K562 (cell line): Measurements from ENCODE around the gene NEUROD2. TPM values are rescaled to one million over a fixed set of nuclear protein-coding genes. Genes with fewer than 3 reads are reported as not detected.
A peak's percentile ranks its signal among the peaks of the same experiment; 100 is the strongest.

Experiments used
- CBFA2T3 ChIP-seq: fragments of 450-650 bp; IDR thresholded peaks from 2 replicates; pipeline ENCODE4 v1.6.1; 2017
- CBX2 ChIP-seq: fragments of 200-600 bp; sonication (generic); IDR thresholded peaks from one replicate; pipeline ENCODE4 v1.6.1; 2012; ENCODE audit warnings: mild to moderate bottlenecking, low read length, inconsistent platforms; ENCODE audit not compliant: insufficient read depth, poor library complexity, severe bottlenecking
- FOS ChIP-seq: IDR thresholded peaks from 3 replicates; pipeline ENCODE4 v1.6.1; 2011; ENCODE audit not compliant: insufficient read length; ENCODE audit errors: extremely low read depth
- HES1 ChIP-seq: fragments of 450-650 bp; IDR thresholded peaks from 2 replicates; pipeline ENCODE4 v1.6.1; 2016; ENCODE audit warnings: low read depth, mild to moderate bottlenecking, moderate library complexity
- HMG20A ChIP-seq: fragments of 450-650 bp; formaldehyde crosslinking; conservative IDR thresholded peaks from 2 replicates; pipeline ENCODE4 v1.4.0; 2020; ENCODE audit warnings: mild to moderate bottlenecking, mixed read lengths
- HNRNPH1 ChIP-seq: fragments of 200-400 bp; formaldehyde crosslinking; optimal IDR thresholded peaks from 2 replicates; pipeline ENCODE3; 2017; ENCODE audit warnings: low read depth, mild to moderate bottlenecking, low read length, moderate library complexity
- ILK ChIP-seq: fragments of 450-650 bp; IDR thresholded peaks from 2 replicates; pipeline ENCODE4 v1.6.1; 2016; ENCODE audit warnings: missing genetic modification characterization, low read depth, mild to moderate bottlenecking, missing compliant biosample characterization, moderate library complexity, borderline replicate concordance
- KLF13 ChIP-seq: fragments of 450-650 bp; IDR thresholded peaks from 2 replicates; pipeline ENCODE4 v1.6.1; 2016; ENCODE audit warnings: missing genetic modification characterization, low read depth, mild to moderate bottlenecking, missing compliant biosample characterization, moderate library complexity, borderline replicate concordance
- MNT ChIP-seq, 2 experiments: fragments of 450-650 bp; conservative IDR thresholded peaks; 2 replicates each; pipeline ENCODE4 v1.6.1; 2017; ENCODE audit warnings: mild to moderate bottlenecking in 2 of 2, moderate library complexity in 2 of 2
- NFRKB ChIP-seq: fragments of 450-650 bp; IDR thresholded peaks from 2 replicates; pipeline ENCODE4 v1.6.1; 2016; ENCODE audit warnings: low read depth
- PREB ChIP-seq: sonication (generic); formaldehyde crosslinking; IDR thresholded peaks from 2 replicates; pipeline ENCODE4 v1.8.1; 2023; ENCODE audit warnings: mild to moderate bottlenecking, missing genetic modification reagents
- PRPF4 ChIP-seq: fragments of 200-400 bp; formaldehyde crosslinking; IDR thresholded peaks from one replicate; pipeline ENCODE4 v1.6.1; 2017; ENCODE audit warnings: low read length, low read depth, mild to moderate bottlenecking; ENCODE audit not compliant: insufficient read depth, poor library complexity, severe bottlenecking
- RBM17 ChIP-seq: fragments of 200-400 bp; formaldehyde crosslinking; IDR thresholded peaks from 2 replicates; pipeline ENCODE4 v1.6.1; 2017; ENCODE audit warnings: low read depth, mild to moderate bottlenecking, low read length, borderline replicate concordance
- SREBF1 ChIP-seq: fragments of 150-350 bp; IDR thresholded peaks from 2 replicates; pipeline ENCODE4 v1.6.1; 2014; ENCODE audit warnings: antibody characterized with exemption, low read depth, low read length, borderline replicate concordance
- SRSF1 ChIP-seq: fragments of 200-400 bp; formaldehyde crosslinking; IDR thresholded peaks from 2 replicates; pipeline ENCODE4 v1.6.1; 2017; ENCODE audit warnings: mild to moderate bottlenecking, low read depth, low read length, moderate library complexity
- THAP7 ChIP-seq: fragments of 250-450 bp; sonication (Bioruptor Pico); IDR thresholded peaks from 2 replicates; pipeline ENCODE4 v1.5.0; 2021
- ZNF232 ChIP-seq: sonication (generic); formaldehyde crosslinking; IDR thresholded peaks from 2 replicates; pipeline ENCODE4 v1.8.0; 2022; ENCODE audit warnings: mild to moderate bottlenecking, missing genetic modification reagents
- ZNF408 ChIP-seq: fragments of 250-450 bp; sonication (Bioruptor Pico); IDR thresholded peaks from 2 replicates; pipeline ENCODE4 v1.4.0; 2020; ENCODE audit warnings: low read depth, mild to moderate bottlenecking, moderate library complexity
- polyA plus RNA-seq, 8 experiments: library from polyadenylated mRNA; depleted of rRNA in 4 of 8; stranded (reverse) in 5 of 8; unstranded in 3 of 8; fragments of >200 nt; fragmentation: Nextera tagmentation in 2 of 8; fragmentation: Illumina TruSeq in 1 of 8; extraction: Ambion mirVana in 2 of 8; extraction: Trizol in 1 of 8; gene quantifications; 2 replicates each; pipeline versions ENCODE4 v1.2.1 to v1.2.3, GENCODE V29; 2011 to 2014; ENCODE audit warnings: inconsistent platforms in 1 of 8, missing spikeins in 1 of 8
- total RNA-seq, 7 experiments: library from RNA; depleted of rRNA in 6 of 7; stranded (reverse); fragments of >200 nt in 6 of 7; fragmentation: Illumina TruSeq in 2 of 7; extraction: Trizol in 2 of 7; gene quantifications; 2 replicates each; pipeline versions ENCODE4 v1.2.1 to v1.2.3, GENCODE V29; 2011 to 2021; ENCODE audit warnings: low replicate concordance in 1 of 7
- TF ChIP-seq, protein P1 (sequence below): sonication (generic); formaldehyde crosslinking; IDR thresholded peaks from 2 replicates; pipeline ENCODE4 v1.8.0; 2023; ENCODE audit warnings: missing genetic modification reagents, mild to moderate bottlenecking, borderline replicate concordance

NEUROD2 gene
- total and polyA plus RNA-seq, 9 of the 15 experiments (the other 6 are each of a cell fraction or from before 2014, with no cell fraction given): not detected

GRCh38 chr17:39650121-39650579 lies 42.4 kb upstream of the NEUROD2 start (continued):
- TF ChIP-seq MNT (conservative IDR thresholded peaks at IDR 0.05) (peak; percentile 86 to 94), CBFA2T3 (peak; percentile 82), HNRNPH1 (no peak), RBM17 (no peak), ZNF408 (no peak), PREB (no peak), PRPF4 (no peak), KLF13 (no peak), CBX2 (no peak), NFRKB (peak; percentile 80), FOS (peak; percentile 7), SRSF1 (no peak), THAP7 (CRISPR knock-in tag) (no peak), ILK (tag) (no peak), SREBF1 (peak; percentile 62; the same call in 1 of the 2 replicates), HMG20A (CRISPR knock-in tag) (no peak), HES1 (no peak), ZNF232 (no peak)
- TF ChIP-seq, protein P1, sequence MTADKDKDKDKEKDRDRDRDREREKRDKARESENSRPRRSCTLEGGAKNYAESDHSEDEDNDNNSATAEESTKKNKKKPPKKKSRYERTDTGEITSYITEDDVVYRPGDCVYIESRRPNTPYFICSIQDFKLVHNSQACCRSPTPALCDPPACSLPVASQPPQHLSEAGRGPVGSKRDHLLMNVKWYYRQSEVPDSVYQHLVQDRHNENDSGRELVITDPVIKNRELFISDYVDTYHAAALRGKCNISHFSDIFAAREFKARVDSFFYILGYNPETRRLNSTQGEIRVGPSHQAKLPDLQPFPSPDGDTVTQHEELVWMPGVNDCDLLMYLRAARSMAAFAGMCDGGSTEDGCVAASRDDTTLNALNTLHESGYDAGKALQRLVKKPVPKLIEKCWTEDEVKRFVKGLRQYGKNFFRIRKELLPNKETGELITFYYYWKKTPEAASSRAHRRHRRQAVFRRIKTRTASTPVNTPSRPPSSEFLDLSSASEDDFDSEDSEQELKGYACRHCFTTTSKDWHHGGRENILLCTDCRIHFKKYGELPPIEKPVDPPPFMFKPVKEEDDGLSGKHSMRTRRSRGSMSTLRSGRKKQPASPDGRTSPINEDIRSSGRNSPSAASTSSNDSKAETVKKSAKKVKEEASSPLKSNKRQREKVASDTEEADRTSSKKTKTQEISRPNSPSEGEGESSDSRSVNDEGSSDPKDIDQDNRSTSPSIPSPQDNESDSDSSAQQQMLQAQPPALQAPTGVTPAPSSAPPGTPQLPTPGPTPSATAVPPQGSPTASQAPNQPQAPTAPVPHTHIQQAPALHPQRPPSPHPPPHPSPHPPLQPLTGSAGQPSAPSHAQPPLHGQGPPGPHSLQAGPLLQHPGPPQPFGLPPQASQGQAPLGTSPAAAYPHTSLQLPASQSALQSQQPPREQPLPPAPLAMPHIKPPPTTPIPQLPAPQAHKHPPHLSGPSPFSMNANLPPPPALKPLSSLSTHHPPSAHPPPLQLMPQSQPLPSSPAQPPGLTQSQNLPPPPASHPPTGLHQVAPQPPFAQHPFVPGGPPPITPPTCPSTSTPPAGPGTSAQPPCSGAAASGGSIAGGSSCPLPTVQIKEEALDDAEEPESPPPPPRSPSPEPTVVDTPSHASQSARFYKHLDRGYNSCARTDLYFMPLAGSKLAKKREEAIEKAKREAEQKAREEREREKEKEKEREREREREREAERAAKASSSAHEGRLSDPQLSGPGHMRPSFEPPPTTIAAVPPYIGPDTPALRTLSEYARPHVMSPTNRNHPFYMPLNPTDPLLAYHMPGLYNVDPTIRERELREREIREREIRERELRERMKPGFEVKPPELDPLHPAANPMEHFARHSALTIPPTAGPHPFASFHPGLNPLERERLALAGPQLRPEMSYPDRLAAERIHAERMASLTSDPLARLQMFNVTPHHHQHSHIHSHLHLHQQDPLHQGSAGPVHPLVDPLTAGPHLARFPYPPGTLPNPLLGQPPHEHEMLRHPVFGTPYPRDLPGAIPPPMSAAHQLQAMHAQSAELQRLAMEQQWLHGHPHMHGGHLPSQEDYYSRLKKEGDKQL (CRISPR knock-in tag): no peak
